PFSK-1 (cell line): ENCODE data around the gene PARN.

Experiments used
- FOXP2 ChIP-seq: optimal IDR thresholded peaks from 2 replicates; pipeline ENCODE3; 2011; ENCODE audit warnings: borderline replicate concordance, control low read depth, inconsistent platforms; ENCODE audit not compliant: insufficient read depth; ENCODE audit errors: extremely low read length, extremely low read depth
- POLR2AphosphoS5 ChIP-seq: IDR thresholded peaks from 2 replicates; pipeline ENCODE4 v1.6.1; 2012; ENCODE audit warnings: low read depth, mild to moderate bottlenecking, control low read depth, low read length, moderate library complexity
- SIN3A ChIP-seq: IDR thresholded peaks from 2 replicates; pipeline ENCODE4 v1.6.1; 2012; ENCODE audit warnings: mild to moderate bottlenecking, low read length, moderate library complexity, borderline replicate concordance; ENCODE audit not compliant: insufficient read depth

GRCh38 chr16:14649816-14650215 is 19.8 kb upstream of the PARN start:
- TF ChIP-seq SIN3A (no peak), FOXP2 (no peak), POLR2AphosphoS5 (no peak)
